T-helper 2 cell treated with Interferon-gamma antibody and Interleukin-4, amounts not matched to agents 5 μg/mL and 100 μg/mL, for 36 hours (primary cell): ENCODE results near the gene PROCA1.
"Not testable (repeated sequence)": the region's sequence is repeated elsewhere in the genome, so short reads cannot be mapped to it uniquely, and the experiment has no call there.

Experiments used
- DNase-seq: peaks from one replicate; pipeline ENCODE4 v3.0.0; 2021; ENCODE audit warnings: low spot score
- H3K27ac Mint-ChIP-seq: one replicate; pipeline ENCODE4 v1.8.0; 2021; ENCODE audit warnings: mild to moderate bottlenecking, mixed read lengths
- H3K27me3 Mint-ChIP-seq: one replicate; pipeline ENCODE4 v1.8.0; 2021; ENCODE audit warnings: low read depth, mixed read lengths
- H3K36me3 Mint-ChIP-seq: one replicate; pipeline ENCODE4 v1.8.0; 2021; ENCODE audit warnings: low read depth, mixed read lengths
- H3K4me1 Mint-ChIP-seq: one replicate; pipeline ENCODE4 v1.8.0; 2021; ENCODE audit warnings: low read depth, mixed read lengths
- H3K4me3 Mint-ChIP-seq: one replicate; pipeline ENCODE4 v1.8.0; 2022; ENCODE audit warnings: mild to moderate bottlenecking, moderate library complexity, mixed read lengths
- H3K9me3 Mint-ChIP-seq: one replicate; pipeline ENCODE4 v1.8.0; 2021; ENCODE audit warnings: mixed read lengths

The PROCA1 gene

DNA sequence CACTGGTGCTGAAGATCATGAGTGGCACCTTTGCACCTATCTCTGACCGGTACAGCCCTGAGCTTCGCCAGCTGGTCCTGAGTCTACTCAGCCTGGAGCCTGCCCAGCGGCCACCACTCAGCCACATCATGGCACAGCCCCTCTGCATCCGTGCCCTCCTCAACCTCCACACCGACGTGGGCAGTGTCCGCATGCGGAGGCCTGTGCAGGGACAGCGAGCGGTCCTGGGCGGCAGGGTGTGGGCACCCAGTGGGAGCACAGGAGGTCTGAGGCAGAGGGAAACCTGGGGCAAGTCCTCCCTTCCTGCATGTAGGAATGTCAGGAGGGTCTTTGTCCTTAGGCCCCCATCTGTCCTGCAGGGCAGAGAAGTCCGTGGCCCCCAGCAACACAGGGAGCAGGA, 25.6 kb upstream of the PROCA1 start:
- H3K36me3 Mint-ChIP-seq = peaks cover 15% of the 10 kb centered on the region
- H3K27ac Mint-ChIP-seq = no peak overlapping the region
- no peaks in the 10 kb centered on the region for H3K27me3 Mint-ChIP-seq
- peaks cover 3% of the 10 kb centered on the region for H3K9me3 Mint-ChIP-seq
- no peak for DNase-seq
- peaks cover 15% of the 10 kb centered on the region for H3K4me1 Mint-ChIP-seq
- no peak overlapping the region for H3K4me3 Mint-ChIP-seq

DNA sequence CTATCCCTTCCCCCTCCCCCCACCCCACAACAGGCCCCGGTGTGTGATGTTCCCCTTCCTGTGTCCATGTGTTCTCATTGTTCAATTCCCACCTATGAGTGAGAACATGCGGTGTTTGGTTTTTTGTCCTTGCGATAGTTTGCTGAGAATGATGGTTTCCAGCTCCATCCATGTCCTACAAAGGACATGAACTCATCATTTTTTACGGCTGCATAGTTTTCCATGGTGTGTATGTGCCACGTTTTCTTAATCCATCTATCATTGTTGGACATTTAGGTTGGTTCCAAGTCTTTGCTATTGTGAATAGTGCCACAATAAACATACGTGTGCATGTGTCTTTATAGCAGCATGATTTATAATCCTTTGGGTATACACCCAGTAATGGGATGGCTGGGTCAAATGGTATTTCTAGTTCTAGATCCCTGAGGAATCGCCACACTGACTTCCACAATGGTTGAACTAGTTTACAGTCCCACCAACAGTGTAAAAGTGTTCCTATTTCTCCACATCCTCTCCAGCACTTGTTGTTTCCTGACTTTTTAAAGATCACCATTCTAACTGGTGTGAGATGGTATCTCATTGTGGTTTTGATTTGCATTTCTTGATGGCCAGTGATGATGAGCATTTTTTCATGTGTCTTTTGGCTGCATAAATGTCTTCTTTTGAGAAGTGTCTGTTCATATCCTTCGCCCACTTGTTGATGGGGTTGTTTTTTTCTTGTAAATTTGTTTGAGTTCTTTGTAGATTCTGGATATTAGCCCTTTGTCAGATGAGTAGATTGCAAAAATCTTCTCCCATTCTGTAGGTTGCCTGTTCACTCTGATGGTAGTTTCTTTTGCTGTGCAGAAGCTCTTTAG, 24.5 kb upstream of the PROCA1 start:
- not testable (repeated sequence) for H3K4me3 Mint-ChIP-seq, H3K27me3 Mint-ChIP-seq, DNase-seq, H3K9me3 Mint-ChIP-seq, H3K27ac Mint-ChIP-seq
- Mint-ChIP-seq H3K36me3 (peaks cover 15% of the 10 kb centered on the region), H3K4me1 (peaks cover 14% of the 10 kb centered on the region)

DNA sequence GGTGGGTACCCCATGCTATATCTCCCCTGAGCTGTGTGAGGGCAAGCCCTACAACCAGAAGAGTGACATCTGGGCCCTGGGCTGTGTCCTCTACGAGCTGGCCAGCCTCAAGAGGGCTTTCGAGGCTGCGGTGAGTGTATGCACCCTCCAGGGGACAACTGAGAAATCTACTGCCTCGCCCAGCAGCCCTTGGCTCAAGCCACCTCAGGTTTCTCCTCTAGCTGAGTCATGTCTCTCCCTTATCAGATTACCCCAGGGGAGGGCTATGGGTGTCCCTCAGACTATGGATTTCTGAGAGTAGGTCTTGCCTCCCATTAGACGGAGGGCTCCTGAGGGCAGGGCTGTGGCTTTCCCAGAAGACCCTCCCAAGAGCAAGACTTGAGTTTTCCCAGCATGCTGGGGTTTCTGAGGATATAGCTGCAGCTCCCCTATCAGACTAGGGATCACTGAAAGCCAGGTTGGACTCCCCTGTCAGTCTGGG, 23.6 kb upstream of the PROCA1 start:
- Mint-ChIP-seq H3K9me3 (peaks cover 3% of the 10 kb centered on the region), H3K4me1 (peaks cover 14% of the 10 kb centered on the region), H3K4me3 (no peak overlapping the region), H3K27me3 (no peaks in the 10 kb centered on the region), H3K27ac (no peak overlapping the region), H3K36me3 (peaks cover 15% of the 10 kb centered on the region)
- no peak for DNase-seq

DNA sequence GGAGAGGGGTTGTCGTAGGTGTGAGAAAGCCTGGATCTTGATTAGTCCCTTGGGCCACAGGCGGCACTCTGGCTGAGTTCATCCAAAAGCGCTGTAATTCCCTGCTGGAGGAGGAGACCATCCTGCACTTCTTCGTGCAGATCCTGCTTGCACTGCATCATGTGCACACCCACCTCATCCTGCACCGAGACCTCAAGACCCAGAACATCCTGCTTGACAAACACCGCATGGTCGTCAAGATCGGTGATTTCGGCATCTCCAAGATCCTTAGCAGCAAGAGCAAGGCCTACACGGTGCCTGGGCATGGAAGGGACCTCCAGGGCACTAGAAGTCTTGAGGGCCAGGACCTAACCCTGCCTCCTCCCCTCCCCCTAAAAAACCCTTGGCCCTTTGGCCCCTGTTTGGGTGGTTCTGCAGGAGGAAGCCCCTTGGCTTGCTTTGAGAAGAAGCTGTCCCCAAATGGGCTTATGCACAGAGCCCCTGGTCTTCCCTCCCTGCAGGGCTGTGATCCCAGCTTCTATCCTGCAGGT, 23.1 kb upstream of the PROCA1 start:
- Mint-ChIP-seq H3K4me3 (no peak overlapping the region), H3K4me1 (peaks cover 16% of the 10 kb centered on the region), H3K9me3 (peaks cover 3% of the 10 kb centered on the region), H3K27me3 (no peaks in the 10 kb centered on the region), H3K27ac (no peak overlapping the region), H3K36me3 (peaks cover 14% of the 10 kb centered on the region)
- DNase-seq = no peak

DNA sequence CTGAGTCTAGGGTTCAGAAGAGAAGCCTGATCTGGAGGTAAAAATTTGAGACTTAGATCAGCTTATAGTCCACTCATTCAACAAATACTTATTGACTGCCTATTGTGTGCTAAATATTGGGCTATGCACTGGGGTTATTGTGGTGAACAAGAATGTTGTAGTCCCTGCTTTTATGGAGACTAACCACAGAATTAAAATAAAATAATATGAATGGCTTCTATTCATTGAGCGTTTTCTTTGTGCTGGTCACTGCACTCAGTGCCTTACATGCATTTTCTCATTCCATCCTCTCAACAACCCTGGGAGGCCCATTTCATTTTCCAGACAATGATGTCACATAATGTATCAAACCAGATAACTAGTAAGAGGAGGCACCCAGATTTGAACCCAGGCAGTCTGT, 21.7 kb upstream of the PROCA1 start:
- DNase-seq = no peak
- Mint-ChIP-seq H3K4me1 (peaks cover 14% of the 10 kb centered on the region), H3K36me3 (peaks cover 6% of the 10 kb centered on the region), H3K4me3 (no peak overlapping the region), H3K9me3 (peaks cover 3% of the 10 kb centered on the region), H3K27ac (no peak overlapping the region), H3K27me3 (no peaks in the 10 kb centered on the region)

DNA sequence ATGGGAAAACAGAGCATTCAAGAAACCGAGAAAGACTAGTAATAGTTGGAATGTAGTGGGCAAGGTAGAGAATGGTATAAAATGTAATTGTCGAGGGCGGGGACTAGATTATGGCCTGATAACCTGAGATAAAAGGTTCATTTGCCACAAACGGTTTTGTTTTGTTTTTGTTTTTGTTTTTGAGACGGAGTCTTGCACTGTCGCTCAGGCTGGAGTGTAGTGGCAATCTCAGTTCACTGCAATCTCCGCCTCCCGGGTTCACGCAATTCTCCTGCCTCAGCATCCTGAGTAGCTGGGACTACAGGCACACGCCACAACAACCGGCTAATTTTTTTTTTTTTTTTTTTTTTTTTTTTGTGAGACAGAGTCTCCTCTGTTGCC, 18.3 kb upstream of the PROCA1 start:
- Mint-ChIP-seq H3K27ac (peak overlapping the region; percentile 47), H3K9me3 (no peaks in the 10 kb centered on the region), H3K4me1 (peaks cover 26% of the 10 kb centered on the region), H3K4me3 (no peak overlapping the region), H3K27me3 (no peaks in the 10 kb centered on the region), H3K36me3 (peaks cover 5% of the 10 kb centered on the region)
- DNase-seq = no peak

DNA sequence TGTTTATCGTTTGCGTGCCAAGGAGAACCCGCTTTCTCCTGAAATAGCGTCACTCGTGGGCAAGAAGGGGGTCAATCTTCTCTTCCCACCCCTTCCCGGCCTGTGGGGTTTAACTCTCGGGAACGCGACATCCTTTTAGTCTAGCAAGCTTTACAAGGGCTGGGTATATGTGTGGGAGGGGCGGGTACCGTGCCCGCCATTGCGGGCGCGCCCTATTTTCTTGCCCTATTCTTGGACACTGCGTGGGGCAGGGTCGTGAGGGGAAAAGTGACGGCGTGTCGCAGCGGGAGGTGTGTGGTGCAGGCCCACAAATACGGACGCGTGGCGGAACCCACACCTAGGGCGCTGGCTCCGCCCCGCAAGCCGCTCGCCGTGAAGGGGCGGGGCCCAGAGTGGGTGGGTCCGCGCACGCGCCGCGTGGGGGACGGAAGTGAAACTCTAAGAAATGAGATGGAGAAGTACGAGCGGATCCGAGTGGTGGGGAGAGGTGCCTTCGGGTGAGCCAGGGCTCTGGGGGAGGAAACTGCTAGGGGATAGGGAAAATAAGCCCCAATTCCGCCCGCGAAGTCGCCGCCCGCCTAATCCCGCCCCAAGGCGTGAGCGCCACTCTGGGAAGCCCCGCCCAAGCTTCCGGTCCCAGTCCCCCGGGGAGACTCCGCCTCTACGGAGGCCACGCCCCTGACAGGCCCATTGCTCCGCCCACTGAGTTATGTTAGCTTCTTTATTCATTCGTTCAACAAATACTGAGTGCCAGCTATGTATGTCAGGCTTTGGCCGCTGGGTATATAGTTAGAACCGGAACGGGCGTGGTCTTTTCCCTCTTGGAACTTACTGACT, 16.9 kb upstream of the PROCA1 start, which contains the start of gene NEK8:
Gene NEK8 (plus strand): TSS at position 425 of the 837 bp plus-strand sequence. CDS start 26 bp downstream, at position 451.
- Mint-ChIP-seq H3K27ac (peak within 1 kb of the TSS; percentile 98), H3K27me3 (no peaks in the 10 kb centered on the region), H3K9me3 (no peaks in the 10 kb centered on the region), H3K4me3 (peak within 1 kb of the TSS; percentile 98), H3K4me1 (peaks cover 35% of the 10 kb centered on the region), H3K36me3 (peaks cover 15% of the 10 kb centered on the region)
- DNase-seq = peak; percentile 95

DNA sequence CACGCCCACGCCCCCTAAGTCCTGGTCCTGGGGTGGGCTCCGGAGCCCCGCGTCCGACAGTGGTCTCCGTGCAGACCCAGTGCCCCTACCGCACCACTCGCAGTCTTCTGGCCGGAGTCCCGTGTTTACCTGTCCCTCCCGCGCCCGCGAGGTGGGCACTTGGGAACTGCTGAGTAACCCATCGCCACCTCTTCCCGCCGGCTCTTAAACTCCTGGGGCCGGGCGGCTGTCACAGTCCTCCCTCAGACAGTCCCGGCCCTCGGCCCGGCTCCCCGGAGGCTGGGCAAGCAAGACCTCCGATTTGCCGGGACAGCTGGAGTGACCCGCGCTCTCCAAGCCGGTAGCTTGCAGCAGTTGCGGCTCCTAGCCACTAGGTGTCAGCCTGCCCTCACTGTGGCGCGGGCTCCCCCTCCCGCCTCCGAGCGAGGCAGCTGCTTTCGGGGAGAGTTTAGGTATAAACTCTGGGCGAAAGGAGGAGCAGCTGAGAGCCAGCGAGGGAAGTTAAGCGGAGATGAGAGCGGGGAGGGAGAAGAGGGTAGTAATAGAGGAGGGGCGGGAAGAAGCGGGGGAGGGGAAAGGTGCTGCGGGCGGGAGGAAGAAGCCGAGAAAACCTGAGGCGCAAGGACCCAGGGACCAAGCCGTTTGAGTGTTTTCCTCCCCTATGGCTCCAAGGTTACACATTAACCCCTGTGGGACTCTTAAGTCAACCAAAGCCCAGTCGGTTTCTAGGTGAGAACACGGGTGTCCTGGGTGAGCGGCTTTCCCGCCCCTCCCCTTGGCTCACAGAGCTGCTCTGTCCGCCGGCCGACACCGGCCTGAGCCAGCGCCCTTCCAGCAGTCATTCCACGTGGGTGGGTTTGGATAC, 15.2 kb upstream of the PROCA1 start:
- H3K4me1 Mint-ChIP-seq = peaks cover 42% of the 10 kb centered on the region

DNA sequence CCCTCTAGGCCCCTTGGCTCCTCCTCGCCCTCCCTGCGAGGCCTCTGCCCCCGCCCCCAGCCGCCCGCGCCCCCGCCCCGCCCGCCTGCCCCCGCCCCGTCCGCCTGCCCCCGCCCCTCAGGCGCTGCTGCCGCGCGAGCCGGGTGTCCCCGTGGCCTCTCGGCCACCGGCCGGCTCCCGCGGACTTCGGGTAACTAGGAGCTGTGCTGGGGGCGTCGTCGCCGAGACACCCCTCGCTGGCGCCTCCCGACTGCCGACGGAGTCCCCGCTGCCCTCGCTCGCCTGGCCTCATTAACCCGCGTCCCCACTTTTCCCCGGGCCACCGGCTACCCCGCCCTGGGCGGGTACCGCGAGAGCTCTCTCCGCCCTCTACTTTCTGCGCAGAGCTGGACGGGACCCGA, 14.5 kb upstream of the PROCA1 start, which contains the start of gene TLCD1:
Gene TLCD1 (minus strand): TSS at position 8 of the 401 bp plus-strand sequence. CDS start 136 bp downstream, outside the sequence.
- H3K27me3 Mint-ChIP-seq = no peaks in the 10 kb centered on the region
- peak within 1 kb of the TSS; percentile 98 for H3K4me3 Mint-ChIP-seq
- no peaks in the 10 kb centered on the region for H3K9me3 Mint-ChIP-seq
- H3K36me3 Mint-ChIP-seq = peaks cover 34% of the 10 kb centered on the region
- peak within 1 kb of the TSS; percentile 98 for H3K27ac Mint-ChIP-seq
- H3K4me1 Mint-ChIP-seq = peaks cover 45% of the 10 kb centered on the region
- DNase-seq = peak; percentile 82

More for the DNA sequence above, 15.2 kb upstream of the PROCA1 start:
- no peaks in the 10 kb centered on the region for H3K27me3 Mint-ChIP-seq
- peak; percentile 93 for DNase-seq
- H3K27ac Mint-ChIP-seq = peak overlapping the region; percentile 98
- no peaks in the 10 kb centered on the region for H3K9me3 Mint-ChIP-seq
- peaks cover 30% of the 10 kb centered on the region for H3K36me3 Mint-ChIP-seq
- peak overlapping the region; percentile 98 for H3K4me3 Mint-ChIP-seq

DNA sequence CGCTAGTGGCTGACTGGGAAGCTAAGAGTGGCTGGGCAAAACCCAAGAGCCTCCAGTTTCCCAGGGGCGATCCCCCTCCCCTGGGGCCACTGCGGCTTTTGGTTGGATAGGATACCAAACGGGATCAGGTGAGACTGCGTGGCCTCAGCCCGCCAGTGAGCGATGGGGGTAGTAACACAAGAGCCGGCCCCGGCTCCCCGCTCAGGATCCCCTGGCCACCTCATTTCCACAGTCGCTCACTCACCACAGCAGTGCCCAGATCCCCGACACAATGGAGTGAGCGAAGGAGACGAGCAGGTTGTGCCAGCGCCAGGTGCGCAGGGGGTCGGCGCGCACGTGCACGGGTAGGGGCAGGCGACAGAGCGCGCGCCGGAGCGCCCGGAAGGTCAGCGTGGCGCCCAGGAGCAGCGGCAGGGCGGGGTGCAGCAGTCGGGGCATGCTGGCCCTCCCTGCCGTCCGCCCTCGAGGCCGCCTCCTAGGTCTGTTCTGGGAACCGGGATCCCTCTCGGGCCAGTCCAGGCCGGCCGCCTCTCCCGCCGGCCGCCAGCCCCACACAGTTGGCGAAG, 14.1 kb upstream of the PROCA1 start:
- Mint-ChIP-seq H3K27ac (peak overlapping the region; percentile 85), H3K27me3 (no peaks in the 10 kb centered on the region), H3K4me3 (peak overlapping the region; percentile 88), H3K9me3 (no peaks in the 10 kb centered on the region), H3K4me1 (peaks cover 47% of the 10 kb centered on the region), H3K36me3 (peaks cover 39% of the 10 kb centered on the region)
- DNase-seq = no peak

DNA sequence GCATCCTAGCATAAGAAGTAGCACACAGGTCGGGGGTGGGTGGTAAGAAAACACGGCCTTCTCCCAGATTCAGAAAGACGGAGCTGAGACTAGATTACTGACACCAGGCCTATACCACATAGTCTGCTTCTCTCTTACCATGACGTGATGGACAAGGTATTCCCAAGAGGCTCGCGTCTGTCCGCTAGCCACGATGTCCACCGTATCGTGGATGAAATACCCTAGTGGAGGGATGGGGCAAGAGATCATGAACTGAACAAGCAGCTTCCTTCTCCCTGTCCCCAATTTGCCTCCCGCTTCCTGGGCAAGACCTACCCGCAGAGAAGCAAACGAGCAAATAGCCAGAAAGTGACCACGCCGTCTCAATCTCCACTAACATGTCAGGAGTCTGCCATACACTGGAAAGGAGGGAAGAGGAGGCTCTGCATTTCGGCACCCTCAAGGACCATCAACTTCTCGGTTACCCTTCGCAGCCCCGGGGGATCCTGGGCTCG, 13.5 kb upstream of the PROCA1 start:
- no peak for DNase-seq
- H3K27me3 Mint-ChIP-seq = no peaks in the 10 kb centered on the region
- peak overlapping the region; percentile 88 for H3K4me3 Mint-ChIP-seq
- peaks cover 50% of the 10 kb centered on the region for H3K4me1 Mint-ChIP-seq
- H3K36me3 Mint-ChIP-seq = peaks cover 44% of the 10 kb centered on the region
- no peaks in the 10 kb centered on the region for H3K9me3 Mint-ChIP-seq
- H3K27ac Mint-ChIP-seq = peak overlapping the region; percentile 85

DNA sequence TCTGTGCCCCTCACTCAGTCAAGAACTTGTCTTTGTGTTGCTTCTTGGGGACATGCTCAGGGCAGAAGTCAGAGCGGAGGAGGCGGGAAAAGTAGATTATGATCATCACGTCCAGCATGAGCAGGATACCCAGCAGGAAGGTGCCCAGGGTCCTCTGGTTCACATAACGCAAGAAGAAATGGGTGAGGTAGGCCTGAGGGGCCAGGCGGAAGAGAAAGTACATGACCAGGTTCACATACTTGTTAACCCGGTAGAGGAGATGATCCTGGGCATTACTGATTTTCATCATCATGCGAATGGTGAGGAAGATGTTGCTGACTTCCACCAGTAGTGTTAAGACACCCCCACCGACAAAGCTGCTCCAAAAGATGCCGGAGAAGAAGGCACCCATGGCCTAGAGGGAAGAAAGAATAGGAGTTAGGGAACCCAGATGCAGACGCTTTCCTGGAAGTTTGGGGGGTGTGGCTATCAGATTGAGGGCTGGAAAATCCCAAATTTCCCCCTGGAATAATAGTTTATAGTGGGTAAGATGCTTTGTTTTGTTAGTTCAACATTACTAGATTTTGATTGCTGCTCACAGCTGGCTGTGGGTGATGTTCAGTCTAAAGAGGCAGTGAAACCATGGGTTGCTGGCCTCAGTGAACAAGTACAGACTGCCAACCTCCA, 12.9 kb upstream of the PROCA1 start:
- H3K36me3 Mint-ChIP-seq = peaks cover 49% of the 10 kb centered on the region
- peak overlapping the region; percentile 85 for H3K27ac Mint-ChIP-seq
- no peaks in the 10 kb centered on the region for H3K27me3 Mint-ChIP-seq
- no peak for DNase-seq
- no peaks in the 10 kb centered on the region for H3K9me3 Mint-ChIP-seq
- peaks cover 47% of the 10 kb centered on the region for H3K4me1 Mint-ChIP-seq
- peak overlapping the region; percentile 88 for H3K4me3 Mint-ChIP-seq
